Activated naive CD8-positive, alpha-beta T cell treated with anti-CD3 and anti-CD28 coated beads, Interleukin-2, amount 50 U/mL, for 16 hours (primary cell): ENCODE results near the gene DPEP1.

Source experiments
- DNase-seq: peaks from one replicate; pipeline ENCODE4 v3.0.0-alpha.2; 2020; ENCODE audit warnings: low read depth, low spot score

Gene DPEP1

GRCh38 chr16:89598199-89598598 lies 15.2 kb upstream of the DPEP1 start:
- DNase-seq: no peak

- no peak for DNase-seq
Observed at GRCh38 chr16:89599451-89599858, 14.0 kb upstream of the DPEP1 start.

GRCh38 chr16:89599902-89600301 lies 13.5 kb upstream of the DPEP1 start:
- DNase-seq: no peak

GRCh38 chr16:89600427-89600826 lies 13.0 kb upstream of the DPEP1 start:
- DNase-seq: no peak

GRCh38 chr16:89600956-89601355 lies 12.5 kb upstream of the DPEP1 start:
- DNase-seq: no peak

GRCh38 chr16:89601906-89602272 lies 11.6 kb upstream of the DPEP1 start:
- DNase-seq: no peak

- peak; percentile 17 for DNase-seq
Observed at GRCh38 chr16:89602273-89602951, 11.0 kb upstream of the DPEP1 start.

GRCh38 chr16:89602952-89603590 lies 10.4 kb upstream of the DPEP1 start:
- no peak for DNase-seq

- no peak for DNase-seq
Observed at GRCh38 chr16:89604764-89605163, 8.7 kb upstream of the DPEP1 start.

- DNase-seq: no peak
Observed at GRCh38 chr16:89605186-89605970, 8.1 kb upstream of the DPEP1 start.

GRCh38 chr16:89606006-89606405 lies 7.4 kb upstream of the DPEP1 start:
- no peak for DNase-seq

GRCh38 chr16:89607453-89607852 lies 6.0 kb upstream of the DPEP1 start:
- DNase-seq: no peak

- no peak for DNase-seq
Observed at GRCh38 chr16:89607937-89608740, 5.3 kb upstream of the DPEP1 start.

GRCh38 chr16:89610108-89610453 lies 3.4 kb upstream of the DPEP1 start:
- DNase-seq: no peak

- DNase-seq: no peak
Observed at GRCh38 chr16:89612415-89613166, 851 bp upstream of the DPEP1 start.

- no peak for DNase-seq
Observed at GRCh38 chr16:89613954-89614459, 565 bp downstream of the DPEP1 start.

- DNase-seq: no peak
Observed at GRCh38 chr16:89615176-89615575, 1.7 kb downstream of the DPEP1 start.

GRCh38 chr16:89615596-89616090 lies 2.2 kb downstream of the DPEP1 start:
- DNase-seq: no peak

GRCh38 chr16:89616623-89617022 lies 3.2 kb downstream of the DPEP1 start:
- no peak for DNase-seq

- no peak for DNase-seq
Observed at GRCh38 chr16:89617036-89617435, 3.6 kb downstream of the DPEP1 start.
